Cardiac muscle cell (in vitro differentiated cells and primary cell): ENCODE results near the gene POLE4. TPM values are rescaled to one million over a fixed set of nuclear protein-coding genes. Genes with fewer than 3 reads are reported as not detected.

Source experiments
- DNase-seq, 2 donors: peaks; one replicate each; pipeline versions ENCODE4 v3.0.0 to v3.0.0-alpha.2; 2010 to 2017; ENCODE audit warnings: low read depth in 1 of 2, low spot score in 1 of 2
- H3K27ac ChIP-seq: fragments of 200-600 bp; sonication (generic); 2 replicates; pipeline ENCODE4 v1.5.1; 2016
- H3K27me3 ChIP-seq: fragments of 200-600 bp; sonication (generic); 2 replicates; pipeline ENCODE4 v1.6.0; 2016; ENCODE audit warnings: control low read depth
- H3K36me3 ChIP-seq: fragments of 200-600 bp; sonication (generic); 2 replicates; pipeline ENCODE4 v1.5.1; 2016; ENCODE audit warnings: control low read depth
- H3K4me1 ChIP-seq: fragments of 200-600 bp; sonication (generic); 2 replicates; pipeline ENCODE4 v1.8.1; 2017; ENCODE audit warnings: low read depth, mild to moderate bottlenecking, mixed run types
- H3K4me3 ChIP-seq: fragments of 200-600 bp; sonication (generic); 2 replicates; pipeline ENCODE4 v1.5.1; 2016; ENCODE audit warnings: mild to moderate bottlenecking
- H3K9me3 ChIP-seq: fragments of 200-600 bp; sonication (generic); 2 replicates; pipeline ENCODE4 v1.5.1; 2017; ENCODE audit warnings: low read depth, mild to moderate bottlenecking, control low read depth
- polyA plus RNA-seq: library from polyadenylated mRNA; unstranded; fragments of >200 nt; fragmentation: Nextera tagmentation; extraction: Ambion mirVana; gene quantifications from 2 replicates; pipeline ENCODE4 v1.2.1, GENCODE V29; 2016
- total RNA-seq: library from RNA; depleted of rRNA; stranded (reverse); fragments of >200 nt; gene quantifications from 2 replicates; pipeline ENCODE4 v1.2.3, GENCODE V29; 2016
- TF ChIP-seq, protein P1 (sequence below): IDR thresholded peaks from 2 replicates; pipeline ENCODE4 v1.5.1; 2012; ENCODE audit warnings: low read depth, mild to moderate bottlenecking, low read length

POLE4 gene
- total and polyA plus RNA-seq, 2 experiments from 2014 or later = 11.0 to 89.9 TPM

- H3K27ac ChIP-seq = no peak overlapping the region
- H3K27me3 ChIP-seq = no peaks in the 10 kb centered on the region
- H3K9me3 ChIP-seq = no peaks in the 10 kb centered on the region
- H3K4me1 ChIP-seq = no peaks in the 10 kb centered on the region
- H3K4me3 ChIP-seq = no peak overlapping the region
- TF ChIP-seq, protein P1, sequence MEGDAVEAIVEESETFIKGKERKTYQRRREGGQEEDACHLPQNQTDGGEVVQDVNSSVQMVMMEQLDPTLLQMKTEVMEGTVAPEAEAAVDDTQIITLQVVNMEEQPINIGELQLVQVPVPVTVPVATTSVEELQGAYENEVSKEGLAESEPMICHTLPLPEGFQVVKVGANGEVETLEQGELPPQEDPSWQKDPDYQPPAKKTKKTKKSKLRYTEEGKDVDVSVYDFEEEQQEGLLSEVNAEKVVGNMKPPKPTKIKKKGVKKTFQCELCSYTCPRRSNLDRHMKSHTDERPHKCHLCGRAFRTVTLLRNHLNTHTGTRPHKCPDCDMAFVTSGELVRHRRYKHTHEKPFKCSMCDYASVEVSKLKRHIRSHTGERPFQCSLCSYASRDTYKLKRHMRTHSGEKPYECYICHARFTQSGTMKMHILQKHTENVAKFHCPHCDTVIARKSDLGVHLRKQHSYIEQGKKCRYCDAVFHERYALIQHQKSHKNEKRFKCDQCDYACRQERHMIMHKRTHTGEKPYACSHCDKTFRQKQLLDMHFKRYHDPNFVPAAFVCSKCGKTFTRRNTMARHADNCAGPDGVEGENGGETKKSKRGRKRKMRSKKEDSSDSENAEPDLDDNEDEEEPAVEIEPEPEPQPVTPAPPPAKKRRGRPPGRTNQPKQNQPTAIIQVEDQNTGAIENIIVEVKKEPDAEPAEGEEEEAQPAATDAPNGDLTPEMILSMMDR = no peak
- DNase-seq = no peak
- no peaks in the 10 kb centered on the region for H3K36me3 ChIP-seq
These were observed 22.5 kb upstream of the POLE4 start for GRCh38 chr2:74935975-74936391.

GRCh38 chr2:74937221-74937880 is 21.1 kb upstream of the POLE4 start:
- TF ChIP-seq, protein P1 = no peak
- Histone ChIP-seq H3K4me1 (no peaks in the 10 kb centered on the region), H3K36me3 (no peaks in the 10 kb centered on the region), H3K27me3 (no peaks in the 10 kb centered on the region), H3K4me3 (no peak overlapping the region), H3K27ac (no peak overlapping the region), H3K9me3 (no peaks in the 10 kb centered on the region)
- no peak for DNase-seq

- Histone ChIP-seq H3K4me1 (no peaks in the 10 kb centered on the region), H3K27ac (no peak overlapping the region), H3K9me3 (no peaks in the 10 kb centered on the region), H3K36me3 (no peaks in the 10 kb centered on the region), H3K27me3 (no peaks in the 10 kb centered on the region), H3K4me3 (no peak overlapping the region)
- TF ChIP-seq, protein P1 = no peak
- no peak for DNase-seq
These were observed 20.2 kb upstream of the POLE4 start for GRCh38 chr2:74938264-74938663.

DNA sequence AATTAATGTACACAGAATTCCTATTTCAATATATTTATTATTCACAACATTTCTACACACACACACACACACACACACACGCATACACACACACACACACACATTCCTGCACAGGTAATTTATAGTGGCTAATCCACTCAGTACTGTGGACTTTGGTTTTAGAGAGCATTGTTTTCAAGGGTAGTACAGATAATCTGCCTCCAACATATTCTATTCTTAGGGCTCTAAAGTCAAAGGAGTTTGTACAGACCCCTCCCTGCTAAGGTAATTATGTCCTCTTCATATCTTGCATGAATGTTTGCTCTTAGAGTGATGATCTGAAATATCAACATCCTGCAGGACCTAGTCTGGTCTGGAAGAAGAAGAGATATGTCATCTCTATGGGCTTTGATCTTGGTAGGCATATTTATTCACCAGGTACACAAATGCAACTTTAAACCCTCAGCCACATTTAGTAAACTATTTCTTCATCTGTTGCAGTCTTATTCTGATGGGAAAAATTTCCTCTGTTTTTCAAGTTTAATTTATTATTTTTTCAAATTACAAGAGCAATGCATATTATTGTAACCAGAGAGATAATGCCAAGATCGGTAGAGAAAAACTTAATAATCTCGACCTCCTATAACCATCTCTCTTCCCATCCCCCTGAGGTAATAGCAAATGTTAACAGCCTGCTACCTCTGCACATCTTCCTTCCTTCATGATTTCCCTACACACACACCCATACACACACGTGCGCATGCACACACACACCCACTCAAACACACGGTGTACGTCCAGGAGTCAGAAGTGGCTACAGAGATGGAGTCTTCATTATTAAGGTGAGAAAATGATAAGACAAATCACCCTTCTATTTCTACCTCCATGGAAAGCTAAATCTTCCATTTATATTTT is 18.3 kb upstream of the POLE4 start:
- TF ChIP-seq, protein P1 = no peak
- H3K27ac ChIP-seq = no peak overlapping the region
- no peak for DNase-seq
- no peaks in the 10 kb centered on the region for H3K9me3 ChIP-seq
- H3K4me3 ChIP-seq = no peak overlapping the region
- H3K36me3 ChIP-seq = no peaks in the 10 kb centered on the region
- H3K4me1 ChIP-seq = no peaks in the 10 kb centered on the region
- H3K27me3 ChIP-seq = no peaks in the 10 kb centered on the region

DNA sequence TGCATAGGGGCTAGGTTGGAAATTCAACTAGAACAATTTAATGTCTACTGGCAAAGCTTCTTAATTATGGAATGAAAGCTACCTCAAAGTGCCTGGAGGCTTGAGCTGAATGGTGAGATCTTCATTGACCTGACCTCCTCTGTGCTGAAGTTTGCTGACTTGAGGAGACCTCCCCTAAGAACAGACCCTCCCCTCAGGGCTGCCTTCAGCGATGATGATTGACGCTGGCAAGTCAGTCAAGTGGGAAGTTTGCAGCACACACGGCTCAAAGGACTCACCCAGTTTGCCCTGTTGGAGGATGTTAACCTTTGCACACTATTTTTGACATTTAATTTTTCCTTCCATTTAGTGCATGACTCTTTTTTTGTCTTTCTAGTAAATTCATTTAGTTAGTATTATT is 17.2 kb upstream of the POLE4 start:
- Histone ChIP-seq H3K9me3 (no peaks in the 10 kb centered on the region), H3K4me3 (no peak overlapping the region), H3K36me3 (no peaks in the 10 kb centered on the region), H3K27ac (no peak overlapping the region), H3K27me3 (no peaks in the 10 kb centered on the region), H3K4me1 (no peaks in the 10 kb centered on the region)
- TF ChIP-seq, protein P1 = no peak
- DNase-seq = no peak
